Activated CD4-positive, alpha-beta memory T cell treated with anti-CD3 and anti-CD28 coated beads, Interleukin-2, amount 10 ng/mL, durations not matched to agents 7 days and 5 days (primary cell): ENCODE results near the gene TOM1L2. TPM values are rescaled to one million over a fixed set of nuclear protein-coding genes. Genes with fewer than 3 reads are reported as not detected.

ENCODE experiments used
- CTCF ChIA-PET: fragments of 350-600 bp; sonication (Branson Sonifier 250); formaldehyde crosslinking; loops from one replicate; lab custom pipeline; 2021; ENCODE audit warnings: antibody characterized with exemption, inconsistent platforms; lab: Charles Lee
- POLR2A ChIA-PET: fragments of 350-600 bp; sonication (Branson Sonifier 250); formaldehyde crosslinking; loops from one replicate; lab custom pipeline; 2021; ENCODE audit warnings: antibody characterized with exemption; lab: Charles Lee
- DNase-seq: peaks from one replicate; pipeline ENCODE4 v3.0.0-alpha.2; 2020
- H3K27ac Mint-ChIP-seq: one replicate; pipeline ENCODE4 v1.8.0; 2021; ENCODE audit warnings: mild to moderate bottlenecking, mixed read lengths
- H3K27me3 Mint-ChIP-seq: one replicate; pipeline ENCODE4 v1.8.0; 2021; ENCODE audit warnings: mixed read lengths
- H3K36me3 Mint-ChIP-seq: one replicate; pipeline ENCODE4 v1.8.0; 2021; ENCODE audit warnings: low read depth, mixed read lengths
- H3K4me1 Mint-ChIP-seq: one replicate; pipeline ENCODE4 v1.8.0; 2021; ENCODE audit warnings: mixed read lengths
- H3K4me3 Mint-ChIP-seq: one replicate; pipeline ENCODE4 v1.8.0; 2021; ENCODE audit warnings: mild to moderate bottlenecking, mixed read lengths
- H3K9me3 Mint-ChIP-seq: one replicate; pipeline ENCODE4 v1.8.0; 2021; ENCODE audit warnings: mixed read lengths
- total RNA-seq, 2 experiments: library from RNA; stranded (reverse); gene quantifications; one replicate each; pipeline ENCODE4 v1.2.3, GENCODE V29; 2021

The TOM1L2 gene
- total RNA-seq, 2 experiments from 2014 or later = 29.3 to 30.3 TPM

DNA sequence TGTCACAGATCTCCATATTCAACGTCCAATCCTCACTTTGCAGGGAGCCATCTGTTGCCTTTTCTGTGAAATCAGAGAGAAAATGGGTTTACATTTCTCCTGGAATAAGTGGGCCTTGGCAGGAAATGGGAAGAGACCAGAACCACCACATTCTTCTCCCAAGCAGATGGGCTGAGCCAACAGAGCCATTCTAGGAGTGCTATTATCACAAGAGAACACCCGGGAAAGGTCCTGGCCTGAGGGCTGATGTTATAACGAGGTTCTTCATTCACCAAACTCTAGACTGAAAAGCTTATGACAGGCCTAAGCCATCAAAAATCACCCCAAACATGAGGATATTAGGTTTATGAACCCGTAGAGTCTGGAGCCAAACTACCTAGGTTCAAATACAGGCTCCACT, 64.7 kb downstream of the TOM1L2 start:
- POLR2A ChIA-PET = interaction anchor here (0.6 kb wide), 1 partner anchor 56 kb away, joined by 3 read pairs; no protein-coding TSS in a partner anchor
- Mint-ChIP-seq H3K4me3 (no peak overlapping the region), H3K27ac (no peak overlapping the region), H3K36me3 (peaks cover 5% of the 10 kb centered on the region), H3K27me3 (no peaks in the 10 kb centered on the region), H3K9me3 (no peaks in the 10 kb centered on the region), H3K4me1 (no peaks in the 10 kb centered on the region)
- CTCF ChIA-PET = interaction anchor here (1.7 kb wide), 1 partner anchor 12 kb away, joined by 4 read pairs; no protein-coding TSS in a partner anchor
- DNase-seq = no peak

- CTCF ChIA-PET = no interaction called here
- no peak overlapping the region for H3K4me3 Mint-ChIP-seq
- no peak overlapping the region for H3K27ac Mint-ChIP-seq
- H3K9me3 Mint-ChIP-seq = no peaks in the 10 kb centered on the region
- H3K4me1 Mint-ChIP-seq = no peaks in the 10 kb centered on the region
- POLR2A ChIA-PET = no interaction called here
- DNase-seq = no peak
- H3K36me3 Mint-ChIP-seq = peaks cover 5% of the 10 kb centered on the region
- H3K27me3 Mint-ChIP-seq = no peaks in the 10 kb centered on the region
Measured at GRCh38 chr17:17906418-17907215, 65.6 kb downstream of the TOM1L2 start.

- Mint-ChIP-seq H3K4me3 (no peak overlapping the region), H3K4me1 (no peaks in the 10 kb centered on the region), H3K9me3 (no peaks in the 10 kb centered on the region), H3K36me3 (peaks cover 5% of the 10 kb centered on the region), H3K27ac (no peak overlapping the region), H3K27me3 (no peaks in the 10 kb centered on the region)
- ChIA-PET CTCF (no interaction called here), POLR2A (no interaction called here)
- DNase-seq = no peak
Measured at GRCh38 chr17:17905036-17905320, 67.2 kb downstream of the TOM1L2 start.

- Mint-ChIP-seq H3K4me1 (no peaks in the 10 kb centered on the region), H3K36me3 (peaks cover 5% of the 10 kb centered on the region), H3K4me3 (no peak overlapping the region), H3K9me3 (no peaks in the 10 kb centered on the region), H3K27me3 (no peaks in the 10 kb centered on the region), H3K27ac (no peak overlapping the region)
- ChIA-PET POLR2A (no interaction called here), CTCF (no interaction called here)
- DNase-seq = no peak
Measured at GRCh38 chr17:17904166-17905035, 67.8 kb downstream of the TOM1L2 start.

DNA sequence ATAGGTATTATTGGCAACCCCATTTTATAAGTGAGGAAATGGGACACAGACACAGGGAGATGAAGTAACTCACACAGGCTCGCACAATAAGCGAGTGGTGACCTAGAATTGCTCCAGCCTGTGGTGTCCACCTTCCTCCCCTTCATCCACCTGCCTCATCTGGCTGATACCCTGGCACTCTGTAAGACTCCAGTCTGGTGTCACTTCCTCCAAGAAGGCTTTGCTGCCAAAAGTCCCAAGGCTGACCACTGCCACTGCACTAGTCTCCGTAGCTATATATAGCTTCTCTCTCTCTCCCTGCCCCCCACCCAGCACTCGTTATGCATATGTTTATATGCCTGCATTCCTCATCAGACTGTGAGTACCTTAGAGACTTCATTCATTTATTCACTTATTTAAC, 69.3 kb downstream of the TOM1L2 start:
- peaks cover 10% of the 10 kb centered on the region for H3K36me3 Mint-ChIP-seq
- H3K4me1 Mint-ChIP-seq = no peaks in the 10 kb centered on the region
- H3K4me3 Mint-ChIP-seq = no peak overlapping the region
- DNase-seq = no peak
- POLR2A ChIA-PET = no interaction called here
- H3K27me3 Mint-ChIP-seq = no peaks in the 10 kb centered on the region
- no peaks in the 10 kb centered on the region for H3K9me3 Mint-ChIP-seq
- CTCF ChIA-PET = interaction anchor here (0.5 kb wide), 1 partner anchor 13 kb away, joined by 3 read pairs; no protein-coding TSS in a partner anchor
- no peak overlapping the region for H3K27ac Mint-ChIP-seq

DNA sequence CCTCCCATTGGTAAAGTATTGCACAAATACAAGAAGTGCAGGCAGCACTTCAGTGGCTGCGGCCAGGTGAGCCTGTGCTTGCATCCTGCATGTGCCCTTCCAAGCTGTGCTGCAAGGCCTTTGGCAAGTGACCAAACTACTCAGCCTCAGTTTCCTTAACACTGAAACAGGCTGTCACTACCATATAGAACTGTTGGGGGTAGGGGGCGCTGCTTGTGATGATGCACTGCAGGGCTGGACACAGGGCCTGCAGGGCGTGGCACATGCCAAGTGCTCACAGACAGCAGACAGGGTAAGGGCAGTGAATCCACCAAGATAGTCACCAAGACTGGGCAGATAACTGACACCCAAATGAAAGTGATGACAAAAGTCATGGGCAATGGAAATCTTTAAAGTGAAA, 69.8 kb downstream of the TOM1L2 start:
- no peaks in the 10 kb centered on the region for H3K27me3 Mint-ChIP-seq
- DNase-seq = no peak
- H3K36me3 Mint-ChIP-seq = peaks cover 10% of the 10 kb centered on the region
- H3K4me1 Mint-ChIP-seq = peaks cover 3% of the 10 kb centered on the region
- no peak overlapping the region for H3K27ac Mint-ChIP-seq
- ChIA-PET POLR2A (no interaction called here), CTCF (interaction anchor here (0.5 to 1.3 kb wide), 2 partner anchors 14 to 17 kb away, joined by 3 to 6 read pairs; no protein-coding TSS in a partner anchor)
- H3K9me3 Mint-ChIP-seq = no peaks in the 10 kb centered on the region
- H3K4me3 Mint-ChIP-seq = no peak overlapping the region

GRCh38 chr17:17900615-17901520, 71.3 kb downstream of the TOM1L2 start:
- no peak overlapping the region for H3K27ac Mint-ChIP-seq
- H3K4me3 Mint-ChIP-seq = no peak overlapping the region
- ChIA-PET CTCF (interaction anchor here (1.1 to 1.3 kb wide), 2 partner anchors 9 to 18 kb away, joined by 4 to 6 read pairs; no protein-coding TSS in a partner anchor), POLR2A (no interaction called here)
- H3K4me1 Mint-ChIP-seq = peaks cover 3% of the 10 kb centered on the region
- DNase-seq = no peak
- H3K36me3 Mint-ChIP-seq = peaks cover 5% of the 10 kb centered on the region
- no peaks in the 10 kb centered on the region for H3K27me3 Mint-ChIP-seq
- H3K9me3 Mint-ChIP-seq = no peaks in the 10 kb centered on the region

DNA sequence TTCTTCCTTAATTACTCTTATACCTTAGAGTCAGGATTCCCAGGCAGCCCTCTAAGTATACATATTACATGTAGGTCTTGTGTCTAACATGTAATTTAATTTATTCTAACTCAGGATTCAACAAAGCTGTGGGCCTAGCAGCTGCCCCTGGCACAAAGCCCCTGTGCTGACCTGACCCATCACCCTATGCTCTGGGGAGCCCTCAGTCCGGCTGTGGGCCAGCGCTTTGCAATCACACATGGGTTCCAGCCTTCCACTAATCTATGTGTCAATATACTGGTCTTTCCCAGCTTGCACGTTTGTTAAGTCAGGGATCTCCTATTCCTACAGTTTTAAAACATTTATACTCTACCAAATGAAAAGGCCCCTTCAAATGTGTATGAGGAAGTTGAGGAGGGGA, 72.7 kb downstream of the TOM1L2 start:
- no peak for DNase-seq
- Mint-ChIP-seq H3K36me3 (peaks cover 5% of the 10 kb centered on the region), H3K4me3 (no peak overlapping the region), H3K4me1 (peaks cover 3% of the 10 kb centered on the region), H3K9me3 (no peaks in the 10 kb centered on the region), H3K27ac (no peak overlapping the region), H3K27me3 (no peaks in the 10 kb centered on the region)
- ChIA-PET CTCF (interaction anchor here (0.9 kb wide), 1 partner anchor 20 kb away, joined by 4 read pairs; no protein-coding TSS in a partner anchor), POLR2A (interaction anchor here (0.6 kb wide), 2 partner anchors 124 to 136 kb away, joined by 3 read pairs; no protein-coding TSS in a partner anchor)

GRCh38 chr17:17898673-17899072, 73.5 kb downstream of the TOM1L2 start:
- Mint-ChIP-seq H3K4me1 (peaks cover 3% of the 10 kb centered on the region), H3K4me3 (no peak overlapping the region), H3K9me3 (no peaks in the 10 kb centered on the region), H3K27ac (no peak overlapping the region), H3K36me3 (peaks cover 5% of the 10 kb centered on the region), H3K27me3 (no peaks in the 10 kb centered on the region)
- DNase-seq = no peak
- POLR2A ChIA-PET = interaction anchor here (0.6 kb wide), 1 partner anchor 123 kb away, joined by 3 read pairs; no protein-coding TSS in a partner anchor
- CTCF ChIA-PET = no interaction called here

DNA sequence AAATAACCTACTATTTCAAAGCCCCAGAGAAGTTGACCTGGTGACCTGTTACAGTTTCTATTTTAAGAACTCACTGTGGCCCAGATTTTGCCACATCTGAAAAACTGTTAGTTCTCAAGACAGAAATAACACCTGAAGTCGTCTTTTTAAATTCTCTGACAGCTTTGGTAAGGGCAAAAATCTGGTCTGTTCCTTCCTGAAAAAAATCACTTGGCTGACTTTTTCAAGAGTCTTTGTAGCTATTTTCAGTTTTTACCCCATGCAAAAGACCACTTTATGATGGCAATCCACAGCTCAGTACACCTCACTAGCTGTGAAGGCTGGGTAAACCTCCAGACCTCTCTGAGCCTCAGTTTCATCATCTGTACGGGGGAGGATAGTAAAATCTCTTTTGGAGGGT, 74.8 kb downstream of the TOM1L2 start:
- H3K27ac Mint-ChIP-seq = no peak overlapping the region
- H3K4me3 Mint-ChIP-seq = no peak overlapping the region
- H3K4me1 Mint-ChIP-seq = peaks cover 3% of the 10 kb centered on the region
- ChIA-PET CTCF (interaction anchor here (0.7 to 1.1 kb wide), 2 partner anchors 21 to 130 kb away, joined by 3 to 4 read pairs; no protein-coding TSS in a partner anchor), POLR2A (no interaction called here)
- H3K36me3 Mint-ChIP-seq = peaks cover 8% of the 10 kb centered on the region
- no peaks in the 10 kb centered on the region for H3K9me3 Mint-ChIP-seq
- no peaks in the 10 kb centered on the region for H3K27me3 Mint-ChIP-seq
- no peak for DNase-seq

GRCh38 chr17:17896746-17897145, 75.5 kb downstream of the TOM1L2 start:
- Mint-ChIP-seq H3K36me3 (peaks cover 10% of the 10 kb centered on the region), H3K4me1 (peaks cover 3% of the 10 kb centered on the region), H3K27ac (no peak overlapping the region), H3K4me3 (no peak overlapping the region), H3K9me3 (no peaks in the 10 kb centered on the region), H3K27me3 (no peaks in the 10 kb centered on the region)
- POLR2A ChIA-PET = no interaction called here
- DNase-seq = no peak
- CTCF ChIA-PET = interaction anchor here (1.1 kb wide), 1 partner anchor 22 kb away, joined by 4 read pairs; no protein-coding TSS in a partner anchor
